SK-N-SH treated with all-trans-retinoic acid at 6 μM for 48 hours (cell line): ENCODE results near the gene GPR150.

Experiments
- ATAC-seq: fragments of 200-7000 bp; cut with Tn5 transposase; 3 replicates; pipeline ENCODE4 v1.9.1; 2020; ENCODE audit warnings: mild to moderate bottlenecking, moderate library complexity
- CSDC2 ChIP-seq: fragments of 250-450 bp; sonication (Bioruptor Pico); IDR thresholded peaks from 2 replicates; pipeline ENCODE4 v1.5.0; 2020; ENCODE audit warnings: mild to moderate bottlenecking, moderate library complexity
- CSRNP3 ChIP-seq: fragments of 250-450 bp; sonication (Bioruptor Pico); IDR thresholded peaks from 2 replicates; pipeline ENCODE4 v1.5.1; 2021; ENCODE audit warnings: mild to moderate bottlenecking, moderate library complexity
- ESRRG ChIP-seq: fragments of 250-450 bp; sonication (Bioruptor Pico); IDR thresholded peaks from 2 replicates; pipeline ENCODE4 v1.6.1; 2021; ENCODE audit warnings: mild to moderate bottlenecking
- GLIS3 ChIP-seq: fragments of 250-450 bp; sonication (Bioruptor Pico); IDR thresholded peaks from 2 replicates; pipeline ENCODE4 v1.5.0; 2020; ENCODE audit warnings: mild to moderate bottlenecking, moderate library complexity
- OSR1 ChIP-seq: fragments of 250-450 bp; sonication (Bioruptor Pico); IDR thresholded peaks from 2 replicates; pipeline ENCODE4 v1.8.0; 2022; ENCODE audit warnings: moderate library complexity, mild to moderate bottlenecking, inconsistent platforms
- RARB ChIP-seq: fragments of 250-450 bp; sonication (Bioruptor Pico); IDR thresholded peaks from 2 replicates; pipeline ENCODE4 v1.8.0; 2021; ENCODE audit warnings: mild to moderate bottlenecking, moderate library complexity
- TCF4 ChIP-seq: fragments of 250-450 bp; sonication (Bioruptor Pico); IDR thresholded peaks from 2 replicates; pipeline ENCODE4 v1.8.0; 2021; ENCODE audit warnings: mild to moderate bottlenecking, moderate library complexity, borderline replicate concordance
- TOX ChIP-seq: fragments of 250-450 bp; sonication (Bioruptor Pico); IDR thresholded peaks from 2 replicates; pipeline ENCODE4 v1.8.0; 2021; ENCODE audit warnings: mild to moderate bottlenecking, moderate library complexity, borderline replicate concordance
- ZFP3 ChIP-seq: fragments of 250-450 bp; sonication (Bioruptor Pico); IDR thresholded peaks from 2 replicates; pipeline ENCODE4 v1.5.0; 2020; ENCODE audit warnings: mild to moderate bottlenecking, moderate library complexity
- ZFP30 ChIP-seq: fragments of 450-650 bp; formaldehyde crosslinking; IDR thresholded peaks from 2 replicates; pipeline ENCODE4 v1.5.0; 2022; ENCODE audit warnings: mild to moderate bottlenecking, moderate library complexity
- ZNF70 ChIP-seq: fragments of 450-650 bp; formaldehyde crosslinking; IDR thresholded peaks from 2 replicates; pipeline ENCODE4 v1.5.0; 2020; ENCODE audit warnings: mild to moderate bottlenecking, moderate library complexity
- ZNF8 ChIP-seq: fragments of 450-650 bp; formaldehyde crosslinking; IDR thresholded peaks from 2 replicates; pipeline ENCODE4 v1.5.0; 2020; ENCODE audit warnings: mild to moderate bottlenecking, moderate library complexity
- TF ChIP-seq, protein P1 (sequence below): fragments of 250-450 bp; sonication (Bioruptor Pico); IDR thresholded peaks from 2 replicates; pipeline ENCODE4 v1.5.0; 2020; ENCODE audit warnings: mild to moderate bottlenecking, moderate library complexity
- TF ChIP-seq, protein P2 (sequence below): fragments of 250-450 bp; sonication (Bioruptor Pico); IDR thresholded peaks from 2 replicates; pipeline ENCODE4 v1.8.0; 2020; ENCODE audit warnings: mild to moderate bottlenecking, moderate library complexity, borderline replicate concordance

Gene GPR150

GRCh38 chr5:95647886-95648860, 28.3 kb downstream of the GPR150 start (continued):
- TF ChIP-seq ZNF8 (CRISPR knock-in tag): no peak
- TF ChIP-seq ESRRG (CRISPR knock-in tag): no peak
- TF ChIP-seq RARB (CRISPR knock-in tag): no peak
- TF ChIP-seq, all 23 proteins: peak for 0

- no peak for ATAC-seq
- TF ChIP-seq OSR1 (no peak), GLIS3 (CRISPR knock-in tag) (no peak), CSRNP3 (CRISPR knock-in tag) (no peak), TOX (no peak), ZNF70 (CRISPR knock-in tag) (no peak), ZFP3 (CRISPR knock-in tag) (no peak)
- TF ChIP-seq, protein P1, sequence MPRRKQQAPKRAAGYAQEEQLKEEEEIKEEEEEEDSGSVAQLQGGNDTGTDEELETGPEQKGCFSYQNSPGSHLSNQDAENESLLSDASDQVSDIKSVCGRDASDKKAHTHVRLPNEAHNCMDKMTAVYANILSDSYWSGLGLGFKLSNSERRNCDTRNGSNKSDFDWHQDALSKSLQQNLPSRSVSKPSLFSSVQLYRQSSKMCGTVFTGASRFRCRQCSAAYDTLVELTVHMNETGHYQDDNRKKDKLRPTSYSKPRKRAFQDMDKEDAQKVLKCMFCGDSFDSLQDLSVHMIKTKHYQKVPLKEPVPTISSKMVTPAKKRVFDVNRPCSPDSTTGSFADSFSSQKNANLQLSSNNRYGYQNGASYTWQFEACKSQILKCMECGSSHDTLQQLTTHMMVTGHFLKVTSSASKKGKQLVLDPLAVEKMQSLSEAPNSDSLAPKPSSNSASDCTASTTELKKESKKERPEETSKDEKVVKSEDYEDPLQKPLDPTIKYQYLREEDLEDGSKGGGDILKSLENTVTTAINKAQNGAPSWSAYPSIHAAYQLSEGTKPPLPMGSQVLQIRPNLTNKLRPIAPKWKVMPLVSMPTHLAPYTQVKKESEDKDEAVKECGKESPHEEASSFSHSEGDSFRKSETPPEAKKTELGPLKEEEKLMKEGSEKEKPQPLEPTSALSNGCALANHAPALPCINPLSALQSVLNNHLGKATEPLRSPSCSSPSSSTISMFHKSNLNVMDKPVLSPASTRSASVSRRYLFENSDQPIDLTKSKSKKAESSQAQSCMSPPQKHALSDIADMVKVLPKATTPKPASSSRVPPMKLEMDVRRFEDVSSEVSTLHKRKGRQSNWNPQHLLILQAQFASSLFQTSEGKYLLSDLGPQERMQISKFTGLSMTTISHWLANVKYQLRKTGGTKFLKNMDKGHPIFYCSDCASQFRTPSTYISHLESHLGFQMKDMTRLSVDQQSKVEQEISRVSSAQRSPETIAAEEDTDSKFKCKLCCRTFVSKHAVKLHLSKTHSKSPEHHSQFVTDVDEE (CRISPR knock-in tag): no peak
- TF ChIP-seq, protein P2, sequence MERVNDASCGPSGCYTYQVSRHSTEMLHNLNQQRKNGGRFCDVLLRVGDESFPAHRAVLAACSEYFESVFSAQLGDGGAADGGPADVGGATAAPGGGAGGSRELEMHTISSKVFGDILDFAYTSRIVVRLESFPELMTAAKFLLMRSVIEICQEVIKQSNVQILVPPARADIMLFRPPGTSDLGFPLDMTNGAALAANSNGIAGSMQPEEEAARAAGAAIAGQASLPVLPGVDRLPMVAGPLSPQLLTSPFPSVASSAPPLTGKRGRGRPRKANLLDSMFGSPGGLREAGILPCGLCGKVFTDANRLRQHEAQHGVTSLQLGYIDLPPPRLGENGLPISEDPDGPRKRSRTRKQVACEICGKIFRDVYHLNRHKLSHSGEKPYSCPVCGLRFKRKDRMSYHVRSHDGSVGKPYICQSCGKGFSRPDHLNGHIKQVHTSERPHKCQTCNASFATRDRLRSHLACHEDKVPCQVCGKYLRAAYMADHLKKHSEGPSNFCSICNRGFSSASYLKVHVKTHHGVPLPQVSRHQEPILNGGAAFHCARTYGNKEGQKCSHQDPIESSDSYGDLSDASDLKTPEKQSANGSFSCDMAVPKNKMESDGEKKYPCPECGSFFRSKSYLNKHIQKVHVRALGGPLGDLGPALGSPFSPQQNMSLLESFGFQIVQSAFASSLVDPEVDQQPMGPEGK: no peak
These were observed 29.4 kb downstream of the GPR150 start for GRCh38 chr5:95649274-95649673.

DNA sequence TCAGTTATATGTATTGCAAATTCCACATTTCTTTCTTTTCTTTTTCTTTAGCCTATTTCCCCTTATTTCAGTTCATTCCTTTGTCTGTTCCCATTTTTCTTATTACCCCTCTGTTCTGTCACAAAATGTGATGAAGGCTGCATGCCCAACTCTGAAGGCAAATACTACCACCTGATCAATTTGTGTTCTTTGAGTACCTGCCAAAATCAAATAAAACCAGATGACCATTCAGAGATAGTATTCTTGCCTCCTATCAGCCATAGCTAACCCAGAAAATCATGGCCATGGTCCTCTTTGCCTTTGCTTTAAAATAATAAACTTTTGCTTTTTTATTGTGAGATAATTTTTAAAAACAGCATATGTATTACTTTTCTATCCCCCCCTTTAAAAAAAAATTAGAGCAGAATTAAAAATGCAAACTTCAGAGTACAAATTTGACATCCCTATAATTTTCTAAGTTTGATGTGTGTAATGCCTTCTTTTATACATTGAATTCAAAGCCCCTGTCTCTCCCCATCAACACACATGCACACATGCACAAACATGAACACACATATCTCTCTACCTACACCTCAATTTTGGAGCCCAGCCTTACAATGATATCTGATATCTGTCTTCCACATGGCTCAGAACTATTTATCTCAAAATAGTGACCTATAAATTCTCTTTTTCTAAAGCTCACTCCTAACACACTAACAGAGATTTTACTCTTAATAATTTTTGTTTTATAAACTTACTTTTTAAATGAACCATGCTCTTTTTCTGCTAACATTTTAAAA, 30.1 kb downstream of the GPR150 start:
- ATAC-seq: no peak
- TF ChIP-seq OSR1: no peak
- no peak for TF ChIP-seq ZFP30 (CRISPR knock-in tag)

- TF ChIP-seq RARB (CRISPR knock-in tag) (no peak), TOX (no peak), ZNF8 (CRISPR knock-in tag) (no peak), TCF4 (CRISPR knock-in tag) (no peak), CSDC2 (CRISPR knock-in tag) (no peak), ZNF70 (CRISPR knock-in tag) (no peak)
- ATAC-seq: no peak
These were observed 33.0 kb downstream of the GPR150 start for GRCh38 chr5:95652849-95653248.

GRCh38 chr5:95654196-95654595, 34.3 kb downstream of the GPR150 start:
- ATAC-seq: no peak
- TF ChIP-seq CSDC2 (CRISPR knock-in tag): no peak
- TF ChIP-seq, protein P1 (CRISPR knock-in tag): no peak
- no peak for TF ChIP-seq TOX
